Chondrocyte (in vitro differentiated cells): ENCODE data around the gene NRN1. TPM values are rescaled to one million over a fixed set of nuclear protein-coding genes. Genes with fewer than 3 reads are reported as not detected.

Source experiments
- DNase-seq: peaks from one replicate; pipeline ENCODE4 v3.0.0; 2021; ENCODE audit warnings: mixed read lengths, low spot score
- H3K27ac Mint-ChIP-seq: one replicate; pipeline ENCODE4 v1.8.0; 2021; ENCODE audit warnings: mild to moderate bottlenecking, moderate library complexity, mixed read lengths; ENCODE audit not compliant: unreplicated experiment
- H3K27me3 Mint-ChIP-seq: 2 replicates; pipeline ENCODE4 v1.8.0; 2021; ENCODE audit warnings: low read depth, mixed read lengths
- H3K36me3 Mint-ChIP-seq: 2 replicates; pipeline ENCODE4 v1.8.0; 2021; ENCODE audit warnings: low read depth, mixed read lengths
- H3K4me1 Mint-ChIP-seq: 2 replicates; pipeline ENCODE4 v1.8.0; 2021; ENCODE audit warnings: low read depth, mild to moderate bottlenecking, mixed read lengths
- H3K4me3 Mint-ChIP-seq: one replicate; pipeline ENCODE4 v1.8.0; 2021; ENCODE audit warnings: mild to moderate bottlenecking, moderate library complexity, mixed read lengths; ENCODE audit not compliant: unreplicated experiment
- H3K9me3 Mint-ChIP-seq: 2 replicates; pipeline ENCODE4 v1.8.0; 2021; ENCODE audit warnings: low read depth, mixed read lengths
- CTCF ChIP-seq: fragments of 200-600 bp; sonication (generic); IDR thresholded peaks from 2 replicates; pipeline ENCODE4 v1.5.0; 2021; ENCODE audit warnings: antibody characterized with exemption, mild to moderate bottlenecking, moderate library complexity
- long read RNA-seq: library from polyadenylated mRNA; stranded (forward); transcript quantifications from one replicate; pipeline ENCODE4 v2.0.0, GENCODE V29; 2021
- total RNA-seq: library from RNA; stranded (reverse); gene quantifications from 3 replicates; pipeline ENCODE4 v1.2.1, GENCODE V29; 2021

Gene NRN1, protein sequence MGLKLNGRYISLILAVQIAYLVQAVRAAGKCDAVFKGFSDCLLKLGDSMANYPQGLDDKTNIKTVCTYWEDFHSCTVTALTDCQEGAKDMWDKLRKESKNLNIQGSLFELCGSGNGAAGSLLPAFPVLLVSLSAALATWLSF
- total RNA-seq, result 2.5 to 3.1 TPM in 2 of 3 replicates, not detected in the other
- long read RNA-seq, partial matches to known transcripts, result 0 of 4 reads
- long read RNA-seq, other reads (novel, unspliced or antisense), result 2 of 4 reads

GRCh38 chr6:6006428-6007365 is at the start of gene NRN1:
Gene NRN1, minus strand, starts transcription at chr6:6006925. Its CDS starts 176 bp downstream, at chr6:6006749.
- no peak for DNase-seq
- Mint-ChIP-seq H3K27ac (peak within 1 kb of the TSS; percentile 74), H3K36me3 (peaks cover 4% of the 10 kb centered on the region), H3K9me3 (no peaks in the 10 kb centered on the region), H3K27me3 (peaks cover 70% of the 10 kb centered on the region), H3K4me1 (peaks cover 38% of the 10 kb centered on the region), H3K4me3 (peak within 1 kb of the TSS; percentile 59)
- no peak for TF ChIP-seq CTCF

DNA sequence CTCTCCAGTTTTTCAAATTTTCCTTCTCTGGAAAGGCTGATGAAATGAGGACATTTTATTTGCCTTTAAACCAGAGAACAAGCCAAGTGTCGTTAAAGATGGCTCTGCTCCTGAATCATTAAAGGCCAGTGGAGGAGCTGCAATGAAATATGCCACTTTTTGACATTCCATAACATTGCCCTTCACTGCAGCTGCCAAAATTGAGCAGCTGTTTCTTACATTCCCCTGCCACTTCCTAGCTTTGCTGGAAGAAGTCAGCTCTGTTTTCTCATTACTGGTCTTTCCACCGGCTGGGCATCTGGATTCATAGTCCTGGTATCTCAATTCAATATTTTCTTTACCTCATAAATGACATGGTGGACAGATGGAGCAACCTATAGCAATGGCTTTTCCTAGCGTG is 45.5 kb upstream of the NRN1 start:
- H3K4me1 Mint-ChIP-seq, result no peaks in the 10 kb centered on the region
- peaks cover 32% of the 10 kb centered on the region for H3K27me3 Mint-ChIP-seq
- H3K36me3 Mint-ChIP-seq, result peaks cover 2% of the 10 kb centered on the region
- no peak for DNase-seq
- no peak overlapping the region for H3K27ac Mint-ChIP-seq
- no peak for TF ChIP-seq CTCF
- no peak overlapping the region for H3K4me3 Mint-ChIP-seq
- H3K9me3 Mint-ChIP-seq, result peaks cover 7% of the 10 kb centered on the region

DNA sequence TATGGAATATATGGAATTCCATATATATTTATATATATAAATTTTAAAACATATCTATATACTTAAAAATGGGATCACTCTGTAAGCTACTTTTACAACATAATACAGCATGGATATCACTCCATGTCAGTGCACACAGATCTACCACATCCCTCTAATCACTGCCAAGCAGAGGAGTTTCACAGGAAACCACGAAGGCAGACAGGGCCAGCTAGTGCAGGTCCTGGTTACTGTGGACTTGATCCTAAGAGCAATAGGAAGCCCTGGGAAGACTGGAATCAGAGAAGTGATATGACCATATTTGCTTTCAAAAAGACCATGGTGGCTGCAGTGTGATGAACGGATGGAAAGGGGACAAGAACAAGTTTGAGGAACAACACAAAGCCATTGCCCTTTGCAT is 40.0 kb upstream of the NRN1 start:
- no peak for DNase-seq
- Mint-ChIP-seq H3K36me3 (peaks cover 2% of the 10 kb centered on the region), H3K4me3 (no peak overlapping the region), H3K27ac (no peak overlapping the region), H3K27me3 (peaks cover 23% of the 10 kb centered on the region), H3K9me3 (peaks cover 7% of the 10 kb centered on the region), H3K4me1 (no peaks in the 10 kb centered on the region)
- TF ChIP-seq CTCF, result no peak

DNA sequence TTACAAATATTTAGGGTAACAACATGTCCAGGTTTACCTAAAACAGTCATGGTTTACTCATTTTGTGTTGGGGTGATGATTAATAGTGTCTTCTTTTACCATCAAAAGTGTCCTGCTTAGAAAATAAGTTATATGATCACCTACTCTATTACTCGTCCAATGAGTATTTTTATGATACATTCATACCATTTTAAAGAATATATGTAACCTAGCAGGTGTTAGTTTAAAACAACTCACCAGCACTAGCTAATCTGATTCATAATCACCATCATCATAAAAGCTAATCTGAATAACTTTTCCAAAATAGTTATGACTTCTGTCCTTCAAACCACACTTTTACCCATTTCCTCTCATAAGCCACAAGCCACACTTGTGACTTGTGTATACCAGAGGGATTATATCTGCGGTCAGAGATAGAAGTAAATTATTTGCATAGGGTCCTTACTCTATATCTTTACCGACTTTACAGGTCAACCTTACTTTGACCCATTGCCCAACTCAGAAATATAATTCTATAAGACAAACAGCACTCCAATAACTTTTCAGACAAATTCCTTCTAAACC is 33.3 kb upstream of the NRN1 start:
- Mint-ChIP-seq H3K9me3 (no peaks in the 10 kb centered on the region), H3K36me3 (no peaks in the 10 kb centered on the region), H3K27me3 (peaks cover 16% of the 10 kb centered on the region), H3K4me3 (no peak overlapping the region), H3K27ac (no peak overlapping the region), H3K4me1 (no peaks in the 10 kb centered on the region)
- no peak for TF ChIP-seq CTCF
- DNase-seq, result no peak

- no peak overlapping the region for H3K27ac Mint-ChIP-seq
- H3K9me3 Mint-ChIP-seq, result no peaks in the 10 kb centered on the region
- no peak for TF ChIP-seq CTCF
These were observed 30.5 kb upstream of the NRN1 start for GRCh38 chr6:6037179-6037578.

More at GRCh38 chr6:6037179-6037578, 30.5 kb upstream of the NRN1 start:
- Mint-ChIP-seq H3K4me1 (no peaks in the 10 kb centered on the region), H3K36me3 (no peaks in the 10 kb centered on the region), H3K27me3 (peaks cover 15% of the 10 kb centered on the region), H3K4me3 (no peak overlapping the region)
- no peak for DNase-seq
